Spleen (tissue), 7 donors: ENCODE data around the gene TLE7.

Experiments
- POLR2A ChIP-seq, 3 donors: fragments of 450-650 bp; IDR thresholded peaks; one replicate each; pipeline ENCODE4 v1.5.1; 2017; ENCODE audit warnings: antibody characterized with exemption in 3 of 3, mild to moderate bottlenecking in 1 of 3
- TF ChIP-seq, protein P1 (sequence below), 11 experiments: fragments of 200-600 bp in 7 of 11; fragments of 450-650 bp in 4 of 11; sonication (generic) in 4 of 11; IDR thresholded peaks in 8 of 11; conservative IDR thresholded peaks in 3 of 11; 1 replicate in 7 of 11; 2 replicates in 4 of 11; pipeline versions ENCODE4 v1.4.0 to v1.8.0; 2016 to 2021; ENCODE audit warnings: antibody characterized with exemption in 11 of 11, inconsistent platforms in 4 of 11, mild to moderate bottlenecking in 1 of 11
- donor health status: DM: no; HTN: no; CAD: no; lungs with moderate emphysema.
- donor health status: DM: no; HTN: no; CAD: no.
- donor health status: DM: no; HTN: no; CAD: no.

DNA sequence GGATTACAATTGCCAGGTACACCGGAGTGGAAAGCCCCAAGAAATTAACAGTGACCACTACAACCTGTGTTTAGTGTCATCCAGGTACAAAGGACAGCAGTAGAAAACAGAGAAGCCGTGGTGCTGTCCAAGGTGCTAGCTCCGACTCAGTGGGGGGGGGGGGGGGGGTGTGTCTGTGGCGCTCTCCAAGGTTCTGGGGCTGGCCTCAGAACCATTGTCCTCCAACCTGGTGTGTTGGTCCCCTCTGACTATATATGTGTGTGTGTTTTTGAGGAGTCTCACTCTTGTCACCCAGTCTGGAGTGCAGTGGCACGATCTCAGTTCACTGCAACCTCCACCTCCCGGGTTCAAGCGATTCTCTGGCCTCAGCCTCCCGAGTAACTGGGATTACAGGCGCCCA, 26.0 kb upstream of the TLE7 start:
- TF ChIP-seq, protein P1, sequence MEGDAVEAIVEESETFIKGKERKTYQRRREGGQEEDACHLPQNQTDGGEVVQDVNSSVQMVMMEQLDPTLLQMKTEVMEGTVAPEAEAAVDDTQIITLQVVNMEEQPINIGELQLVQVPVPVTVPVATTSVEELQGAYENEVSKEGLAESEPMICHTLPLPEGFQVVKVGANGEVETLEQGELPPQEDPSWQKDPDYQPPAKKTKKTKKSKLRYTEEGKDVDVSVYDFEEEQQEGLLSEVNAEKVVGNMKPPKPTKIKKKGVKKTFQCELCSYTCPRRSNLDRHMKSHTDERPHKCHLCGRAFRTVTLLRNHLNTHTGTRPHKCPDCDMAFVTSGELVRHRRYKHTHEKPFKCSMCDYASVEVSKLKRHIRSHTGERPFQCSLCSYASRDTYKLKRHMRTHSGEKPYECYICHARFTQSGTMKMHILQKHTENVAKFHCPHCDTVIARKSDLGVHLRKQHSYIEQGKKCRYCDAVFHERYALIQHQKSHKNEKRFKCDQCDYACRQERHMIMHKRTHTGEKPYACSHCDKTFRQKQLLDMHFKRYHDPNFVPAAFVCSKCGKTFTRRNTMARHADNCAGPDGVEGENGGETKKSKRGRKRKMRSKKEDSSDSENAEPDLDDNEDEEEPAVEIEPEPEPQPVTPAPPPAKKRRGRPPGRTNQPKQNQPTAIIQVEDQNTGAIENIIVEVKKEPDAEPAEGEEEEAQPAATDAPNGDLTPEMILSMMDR (IDR thresholded peaks at IDR 0.05 in 8 of 11, conservative IDR thresholded peaks at IDR 0.05 in 3 of 11) = no peak
- no peak for TF ChIP-seq POLR2A (IDR thresholded peaks at IDR 0.05)
